Measurements from ENCODE around the gene ANAPC2.
A peak's percentile ranks its signal among the peaks of the same experiment; 100 is the strongest.

Gene ANAPC2

GRCh38 chr9:137172901-137173795 is 15.2 kb downstream of the ANAPC2 start:
- no peak for DNase-seq (ENCODE audit: extremely low spot score)
- ChIA-PET CTCF (interaction anchor here (1.3 to 2.7 kb wide), 2 partner anchors 15 to 22 kb away, joined by 4 to 19 read pairs; partner anchors contain the start of genes ANAPC2 and SSNA1), POLR2A (no interaction called here)
- no peak for TF ChIP-seq CTCF (IDR thresholded peaks at IDR 0.05; ENCODE audit: control extremely low read depth, extremely low read depth, low read depth, missing control alignments)

- no peak for TF ChIP-seq CTCF (IDR thresholded peaks at IDR 0.05; ENCODE audit: control extremely low read depth, extremely low read depth, low read depth, missing control alignments)
- no peak for DNase-seq (ENCODE audit: extremely low spot score)
- CTCF ChIA-PET = interaction anchor here (1.2 to 1.8 kb wide), 5 partner anchors 17 to 142 kb away, joined by 3 to 7 read pairs (median 5); partner anchors contain the start of genes ANAPC2, MAN1B1 and SSNA1
- POLR2A ChIA-PET = interaction anchor here (0.9 to 1.8 kb wide), 3 partner anchors 13 to 69 kb away, joined by 3 to 5 read pairs (median 3); partner anchors contain the start of gene TUBB4B
Observed at GRCh38 chr9:137171149-137171900, 17.0 kb downstream of the ANAPC2 start.

- no peak for TF ChIP-seq CTCF (IDR thresholded peaks at IDR 0.05; ENCODE audit: control extremely low read depth, extremely low read depth, low read depth, missing control alignments)
- DNase-seq (ENCODE audit: extremely low spot score) = no peak
- CTCF ChIA-PET = interaction anchor here (1.2 to 1.8 kb wide), 4 partner anchors 18 to 141 kb away, joined by 3 to 5 read pairs (median 4); partner anchors contain the start of genes ANAPC2, MAN1B1 and SSNA1
- POLR2A ChIA-PET = interaction anchor here (0.9 to 1.8 kb wide), 2 partner anchors 18 to 70 kb away, joined by 3 to 5 read pairs; partner anchors contain the start of gene TUBB4B
Observed at GRCh38 chr9:137170486-137171148, 17.7 kb downstream of the ANAPC2 start.

GRCh38 chr9:137169896-137170358 is 18.4 kb downstream of the ANAPC2 start, which contains the start of gene LRRC26:
LRRC26 (minus strand) TSS chr9:137170051; CDS start chr9:137169943, 108 bp downstream.
- no peak for DNase-seq (ENCODE audit: extremely low spot score)
- ChIA-PET POLR2A (interaction anchor here (1.8 kb wide), 1 partner anchor 19 kb away, joined by 5 read pairs; no protein-coding TSS in a partner anchor), CTCF (interaction anchor here (1.2 to 1.5 kb wide), 3 partner anchors 19 to 71 kb away, joined by 3 to 5 read pairs (median 3); partner anchors contain the start of genes ANAPC2 and SSNA1)
- TF ChIP-seq CTCF (IDR thresholded peaks at IDR 0.05; ENCODE audit: control extremely low read depth, extremely low read depth, low read depth, missing control alignments) = no peak

GRCh38 chr9:137168904-137169856 is 19.2 kb downstream of the ANAPC2 start:
- ChIA-PET CTCF (interaction anchor here (1.2 to 1.5 kb wide), 3 partner anchors 68 to 71 kb away, joined by 3 read pairs; no protein-coding TSS in a partner anchor), POLR2A (no interaction called here)
- TF ChIP-seq CTCF (IDR thresholded peaks at IDR 0.05; ENCODE audit: control extremely low read depth, extremely low read depth, low read depth, missing control alignments) = no peak
- DNase-seq (ENCODE audit: extremely low spot score) = peak; percentile 61

Measured in GM10248 (cell line).